Spleen (tissue), 3 donors: Measurements from ENCODE around the gene AHCYL2.

Source experiments
- POLR2A ChIP-seq, 3 donors: fragments of 450-650 bp; IDR thresholded peaks; one replicate each; pipeline ENCODE4 v1.5.1; 2017; ENCODE audit warnings: antibody characterized with exemption in 3 of 3, mild to moderate bottlenecking in 1 of 3
- POLR2AphosphoS5 ChIP-seq, 3 donors: sonication (generic); formaldehyde crosslinking; IDR thresholded peaks; one replicate each; pipeline ENCODE4 v1.5.1; 2017; ENCODE audit warnings: antibody characterized with exemption in 3 of 3

DNA sequence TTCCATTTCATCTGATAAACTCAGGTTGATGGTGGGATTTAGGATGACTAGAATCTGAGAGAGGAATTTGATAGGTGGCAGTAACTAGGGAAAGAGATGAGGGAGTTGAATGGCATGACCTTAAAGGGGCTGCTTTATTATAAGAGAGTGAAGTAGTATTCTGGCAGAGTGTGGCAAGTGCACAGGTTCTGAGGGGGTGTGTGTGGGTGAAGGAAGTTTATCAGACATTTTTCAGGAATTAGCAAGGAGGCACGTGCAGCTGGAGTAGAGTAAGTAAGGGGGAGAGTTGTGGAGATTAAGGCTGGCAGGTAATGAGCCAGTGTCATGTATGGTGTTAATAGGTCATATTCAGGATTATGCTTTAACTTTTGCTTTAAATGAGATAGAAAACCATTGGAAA lies 40.5 kb downstream of the AHCYL2 start:
- TF ChIP-seq POLR2A (IDR thresholded peaks at IDR 0.05) (no peak), POLR2AphosphoS5 (IDR thresholded peaks at IDR 0.05) (no peak)
